CD4-positive, alpha-beta T cell treated with Interleukin-15 for 1 hour (primary cell): ENCODE results near the gene MAL.
"Not testable (repeated sequence)": the region's sequence is repeated elsewhere in the genome, so short reads cannot be mapped to it uniquely, and the experiment has no call there.

Experiments used
- DNase-seq: peaks from one replicate; pipeline ENCODE4 v3.0.0-alpha.2; 2020

The MAL gene

GRCh38 chr2:95037384-95037839 is 11.9 kb downstream of the MAL start:
- DNase-seq: no peak

DNA sequence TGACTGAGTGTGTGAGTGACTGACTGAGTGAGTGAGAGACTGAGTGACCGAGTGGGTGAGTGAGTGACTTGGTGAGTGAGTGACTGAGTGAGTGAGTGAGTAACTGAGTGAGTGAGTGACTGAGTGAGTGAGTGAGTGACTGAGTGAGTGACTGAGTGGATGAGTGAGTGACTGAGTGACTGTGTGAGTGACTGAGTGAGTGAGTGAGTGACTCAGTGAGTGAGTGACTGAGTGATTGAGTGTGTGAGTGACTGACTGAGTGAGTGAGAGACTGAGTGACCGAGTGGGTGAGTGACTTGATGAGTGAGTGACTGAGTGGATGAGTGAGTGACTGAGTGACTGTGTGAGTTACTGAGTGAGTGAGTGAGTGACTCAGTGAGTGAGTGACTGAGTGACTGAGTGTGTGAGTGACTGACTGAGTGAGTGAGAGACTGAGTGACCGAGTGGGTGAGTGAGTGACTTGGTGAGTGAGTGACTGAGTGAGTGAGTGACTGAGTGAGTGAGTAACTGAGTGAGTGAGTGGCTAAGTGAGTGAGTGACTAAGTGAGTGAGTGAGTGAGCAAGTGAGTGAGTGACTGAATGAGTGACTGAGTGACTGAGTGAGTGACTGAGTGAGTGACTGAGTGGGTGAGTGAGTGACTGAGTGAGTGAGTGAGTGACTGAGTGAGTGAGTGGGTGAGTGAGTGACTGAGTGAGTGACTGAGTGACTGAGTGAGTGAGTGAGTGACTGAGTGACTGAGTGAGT is 12.5 kb downstream of the MAL start:
- DNase-seq: not testable (repeated sequence)

DNA sequence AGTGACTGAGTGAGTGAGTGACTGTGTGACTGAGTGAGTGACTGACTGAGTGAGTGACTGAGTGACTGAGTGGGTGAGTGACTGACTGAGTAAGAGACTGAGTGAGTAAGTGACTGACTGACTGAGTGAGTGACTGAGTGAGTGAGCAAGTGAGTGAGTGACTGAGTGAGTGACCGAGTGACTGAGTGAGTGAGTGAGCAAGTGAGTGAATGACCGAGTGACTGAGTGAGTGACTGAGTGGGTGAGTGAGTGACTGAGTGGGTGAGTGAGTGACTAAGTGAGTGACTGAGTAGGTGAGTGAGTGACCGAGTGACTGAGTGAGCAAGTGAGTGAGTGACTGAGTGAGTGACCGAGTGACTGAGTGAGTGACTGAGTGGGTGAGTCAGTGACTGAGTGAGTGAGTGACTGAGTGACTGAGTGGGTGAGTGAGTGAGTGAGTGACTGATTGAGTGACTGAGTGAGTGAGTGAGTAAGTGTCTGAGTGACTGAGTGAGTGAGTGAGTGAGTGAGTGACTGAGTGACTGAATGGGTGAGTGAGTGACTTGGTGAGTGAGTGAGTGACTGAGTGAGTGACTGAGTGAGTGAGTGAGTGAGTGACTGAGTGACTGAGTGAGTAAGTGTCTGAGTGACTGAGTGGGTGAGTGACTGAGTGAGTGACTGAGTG is 13.3 kb downstream of the MAL start:
- DNase-seq: no peak

DNA sequence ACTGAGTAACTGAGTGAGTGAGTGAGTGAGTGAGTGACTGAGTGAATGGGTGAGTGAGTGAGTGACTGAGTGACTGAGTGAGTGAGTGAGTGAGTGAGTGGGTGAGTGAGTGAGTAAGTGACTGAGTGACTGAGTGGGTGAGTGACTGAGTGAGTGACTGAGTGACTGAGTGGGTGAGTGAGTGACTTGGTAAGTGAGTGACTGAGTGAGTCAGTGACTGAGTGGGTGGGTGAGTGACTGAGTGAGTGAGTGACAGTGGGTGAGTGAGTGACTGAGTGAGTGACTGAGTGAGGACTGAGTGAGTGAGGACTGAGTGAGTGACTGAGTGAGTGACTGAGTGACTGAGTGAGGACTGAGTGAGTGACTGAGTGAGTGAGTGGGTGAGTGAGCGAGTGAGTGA is 13.9 kb downstream of the MAL start:
- DNase-seq: no peak

- no peak for DNase-seq
These were observed 14.5 kb downstream of the MAL start for GRCh38 chr2:95039978-95040377.

- DNase-seq: no peak
These were observed 14.9 kb downstream of the MAL start for GRCh38 chr2:95040426-95040825.

GRCh38 chr2:95041060-95041823 is 15.7 kb downstream of the MAL start:
- no peak for DNase-seq

GRCh38 chr2:95041824-95042442 is 16.4 kb downstream of the MAL start:
- no peak for DNase-seq

DNA sequence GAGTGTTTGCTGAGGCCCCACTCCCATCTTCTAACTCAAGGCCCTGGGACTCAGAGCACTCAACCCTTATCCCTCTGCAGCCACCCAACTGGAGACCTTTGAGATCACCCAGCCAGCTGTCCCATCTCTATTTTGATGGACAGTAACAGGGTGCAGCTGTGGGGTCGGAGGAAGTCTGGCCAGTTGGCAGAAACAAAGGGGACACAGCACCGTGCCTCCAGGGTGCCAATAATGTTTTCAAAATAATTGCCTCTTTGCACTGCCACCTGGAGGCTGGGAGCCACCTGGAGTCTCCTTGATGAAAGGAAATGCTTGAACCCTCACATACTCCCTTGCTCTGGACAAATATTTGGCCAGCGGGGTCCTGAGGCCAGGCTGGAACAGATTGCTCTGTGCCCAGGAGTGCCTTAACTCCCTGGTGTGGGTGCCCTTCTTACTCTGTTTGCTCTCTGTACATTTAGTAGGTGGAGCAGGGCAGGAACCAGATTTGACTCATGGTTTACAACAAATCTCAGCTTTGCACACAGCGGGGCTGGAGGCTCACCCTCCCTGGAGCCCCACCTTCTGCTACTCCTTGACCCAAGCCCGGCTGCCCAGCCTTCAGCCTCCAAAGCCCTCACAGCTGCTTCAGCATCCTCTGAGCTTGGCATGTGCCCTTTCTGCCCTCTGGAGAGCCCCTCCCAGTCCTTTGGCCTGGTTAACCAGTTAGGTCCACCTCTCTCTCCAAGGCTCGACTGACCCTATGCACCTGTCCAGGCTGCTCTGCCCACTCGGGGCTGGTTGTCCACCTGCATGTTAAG is 17.2 kb downstream of the MAL start:
- no peak for DNase-seq

GRCh38 chr2:95043300-95044093 is 18.0 kb downstream of the MAL start:
- DNase-seq: no peak

DNA sequence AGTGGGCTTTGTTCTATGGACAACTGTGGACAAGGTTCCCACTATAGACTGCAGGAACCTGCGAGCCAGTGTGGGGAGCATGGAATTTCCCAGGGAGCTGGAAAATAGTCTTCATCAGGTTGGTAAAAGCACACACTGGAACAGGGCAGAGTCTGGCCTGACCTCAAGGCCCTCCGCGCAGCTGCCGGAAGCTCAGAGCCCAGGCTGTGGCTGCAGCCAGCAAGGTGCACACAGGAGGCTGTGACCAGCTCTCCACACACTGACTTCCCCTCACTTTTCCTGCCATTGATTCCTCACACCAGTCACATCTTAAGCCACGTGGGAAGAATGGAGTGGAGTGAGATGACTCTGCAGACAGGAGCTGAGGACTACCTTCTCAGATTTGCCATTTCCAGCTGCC is 19.1 kb downstream of the MAL start:
- DNase-seq: no peak

- no peak for DNase-seq
These were observed 21.0 kb downstream of the MAL start for GRCh38 chr2:95046371-95047112.

- no peak for DNase-seq
These were observed 22.4 kb downstream of the MAL start for GRCh38 chr2:95047629-95048510.

DNA sequence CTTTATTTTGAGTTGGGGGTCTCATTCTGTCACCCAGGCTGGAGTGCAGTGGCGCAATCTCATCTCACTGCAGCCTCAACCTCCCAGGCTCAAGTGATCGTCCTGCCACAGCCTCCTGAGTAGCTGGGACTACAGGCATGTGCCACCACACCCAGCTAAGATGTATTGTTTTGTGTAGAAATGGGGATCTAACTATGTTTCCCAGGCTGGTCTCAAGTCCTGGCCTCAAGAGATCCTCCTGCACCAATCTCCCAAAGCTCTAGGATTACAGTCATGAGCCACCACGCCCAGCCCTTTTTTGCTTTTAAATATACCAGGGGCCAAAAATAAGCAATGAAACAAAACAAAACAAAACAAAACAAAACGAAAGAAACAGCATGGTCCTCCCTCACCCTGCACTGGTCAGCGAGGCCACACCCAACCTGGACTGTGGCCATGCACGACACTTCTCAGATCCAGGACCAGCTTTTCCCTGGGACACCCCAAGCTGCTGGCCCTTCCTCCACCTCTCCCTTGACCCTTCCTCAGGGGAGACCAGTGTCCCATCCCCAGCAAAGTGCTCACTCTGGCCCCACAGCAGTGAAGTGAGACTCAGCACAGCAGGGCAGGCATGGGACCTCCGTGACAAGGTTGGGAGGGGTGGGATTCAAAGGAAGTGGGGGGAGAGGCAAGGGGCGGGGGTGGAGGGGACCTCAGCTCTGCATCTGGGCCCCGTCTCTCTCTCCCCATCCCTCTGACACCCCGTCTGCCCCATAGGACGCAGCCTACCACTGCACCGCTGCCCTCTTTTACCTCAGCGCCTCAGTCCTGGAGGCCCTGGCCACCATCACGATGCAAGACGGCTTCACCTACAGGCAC is 23.5 kb downstream of the MAL start:
- no peak for DNase-seq

GRCh38 chr2:95049683-95049955 is 24.1 kb downstream of the MAL start:
- DNase-seq: no peak

DNA sequence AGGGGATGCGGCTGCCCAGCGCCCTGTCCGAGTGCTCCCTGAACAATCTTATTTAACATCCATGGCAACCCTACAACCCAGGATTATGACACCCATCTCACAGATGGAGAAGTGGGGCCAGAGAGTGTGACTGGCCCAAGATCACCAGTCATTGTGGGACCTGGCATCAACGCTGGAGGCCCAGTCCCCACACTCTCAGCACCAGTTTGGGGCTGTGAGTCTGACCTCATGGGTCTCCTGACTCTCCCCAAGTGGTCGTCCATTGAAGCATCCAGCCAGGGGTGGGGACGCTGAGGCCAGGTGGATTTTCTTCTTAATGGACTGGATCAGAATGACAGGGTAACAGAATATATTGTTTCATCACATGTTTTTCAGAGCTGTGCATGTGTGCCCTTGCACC is 24.5 kb downstream of the MAL start:
- no peak for DNase-seq

DNA sequence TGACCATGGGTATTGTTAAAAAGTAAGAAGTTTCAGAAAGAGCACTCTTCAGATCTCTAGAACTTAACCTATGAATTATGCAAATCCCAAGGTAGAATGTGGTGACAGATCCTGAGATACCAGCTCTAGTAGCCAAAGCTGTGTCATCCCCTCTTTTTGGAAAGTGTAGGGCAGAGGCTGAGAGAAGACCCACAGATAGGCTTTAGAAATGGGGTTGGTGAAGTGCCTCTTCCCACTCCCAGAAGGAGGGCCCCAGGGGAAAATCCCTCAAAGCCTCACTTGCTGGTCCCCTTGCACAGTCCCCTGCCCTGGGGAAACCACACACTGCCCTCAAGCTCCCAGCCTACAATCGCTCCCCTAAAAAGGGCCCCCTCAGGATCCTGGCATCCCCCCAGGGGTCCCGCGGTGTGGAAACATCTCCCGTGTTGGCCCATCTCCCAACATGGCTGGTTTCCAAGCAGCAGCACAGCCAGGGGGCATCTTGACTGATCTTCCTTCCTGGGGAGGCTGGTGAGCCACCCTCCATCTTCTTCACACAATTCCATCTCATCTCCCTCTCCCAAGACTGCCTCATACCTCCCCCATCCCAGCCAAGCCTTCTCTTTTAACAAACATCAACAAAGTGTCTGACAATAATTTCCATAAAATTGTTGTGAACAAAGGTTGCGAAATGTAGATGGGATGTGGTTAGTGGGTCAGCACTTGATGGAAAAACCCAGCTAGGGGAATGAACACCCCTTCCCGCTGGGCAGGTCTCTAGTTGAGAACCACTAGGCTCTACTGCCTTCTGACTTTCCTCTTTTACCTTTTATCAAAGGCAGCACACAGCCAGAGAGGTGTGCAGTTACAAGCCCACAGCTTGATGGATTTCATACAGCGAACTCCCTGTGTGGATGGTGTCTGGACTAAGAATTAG is 25.1 kb downstream of the MAL start:
- DNase-seq: no peak

- no peak for DNase-seq
These were observed 26.1 kb downstream of the MAL start for GRCh38 chr2:95051626-95052025.
